ENCODE measurements around the gene FGF2.
"Not testable (repeated sequence)": the region's sequence is repeated elsewhere in the genome, so short reads cannot be mapped to it uniquely, and the experiment has no call there.

The FGF2 gene

DNA sequence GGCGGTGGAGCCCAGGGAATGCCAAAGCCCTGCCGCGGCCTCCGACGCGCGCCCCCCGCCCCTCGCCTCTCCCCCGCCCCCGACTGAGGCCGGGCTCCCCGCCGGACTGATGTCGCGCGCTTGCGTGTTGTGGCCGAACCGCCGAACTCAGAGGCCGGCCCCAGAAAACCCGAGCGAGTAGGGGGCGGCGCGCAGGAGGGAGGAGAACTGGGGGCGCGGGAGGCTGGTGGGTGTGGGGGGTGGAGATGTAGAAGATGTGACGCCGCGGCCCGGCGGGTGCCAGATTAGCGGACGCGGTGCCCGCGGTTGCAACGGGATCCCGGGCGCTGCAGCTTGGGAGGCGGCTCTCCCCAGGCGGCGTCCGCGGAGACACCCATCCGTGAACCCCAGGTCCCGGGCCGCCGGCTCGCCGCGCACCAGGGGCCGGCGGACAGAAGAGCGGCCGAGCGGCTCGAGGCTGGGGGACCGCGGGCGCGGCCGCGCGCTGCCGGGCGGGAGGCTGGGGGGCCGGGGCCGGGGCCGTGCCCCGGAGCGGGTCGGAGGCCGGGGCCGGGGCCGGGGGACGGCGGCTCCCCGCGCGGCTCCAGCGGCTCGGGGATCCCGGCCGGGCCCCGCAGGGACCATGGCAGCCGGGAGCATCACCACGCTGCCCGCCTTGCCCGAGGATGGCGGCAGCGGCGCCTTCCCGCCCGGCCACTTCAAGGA lies at the start of gene FGF2:
Gene FGF2, plus strand, starts transcription at position 279 of the 705 bp plus-strand sequence. Its CDS starts 344 bp downstream, at position 623.
- DNase-seq = peak in 1 of 2 experiments; percentile 38

GRCh38 chr4:122776916-122777315 lies 49.7 kb upstream of the FGF2 start:
- DNase-seq = no peak

DNA sequence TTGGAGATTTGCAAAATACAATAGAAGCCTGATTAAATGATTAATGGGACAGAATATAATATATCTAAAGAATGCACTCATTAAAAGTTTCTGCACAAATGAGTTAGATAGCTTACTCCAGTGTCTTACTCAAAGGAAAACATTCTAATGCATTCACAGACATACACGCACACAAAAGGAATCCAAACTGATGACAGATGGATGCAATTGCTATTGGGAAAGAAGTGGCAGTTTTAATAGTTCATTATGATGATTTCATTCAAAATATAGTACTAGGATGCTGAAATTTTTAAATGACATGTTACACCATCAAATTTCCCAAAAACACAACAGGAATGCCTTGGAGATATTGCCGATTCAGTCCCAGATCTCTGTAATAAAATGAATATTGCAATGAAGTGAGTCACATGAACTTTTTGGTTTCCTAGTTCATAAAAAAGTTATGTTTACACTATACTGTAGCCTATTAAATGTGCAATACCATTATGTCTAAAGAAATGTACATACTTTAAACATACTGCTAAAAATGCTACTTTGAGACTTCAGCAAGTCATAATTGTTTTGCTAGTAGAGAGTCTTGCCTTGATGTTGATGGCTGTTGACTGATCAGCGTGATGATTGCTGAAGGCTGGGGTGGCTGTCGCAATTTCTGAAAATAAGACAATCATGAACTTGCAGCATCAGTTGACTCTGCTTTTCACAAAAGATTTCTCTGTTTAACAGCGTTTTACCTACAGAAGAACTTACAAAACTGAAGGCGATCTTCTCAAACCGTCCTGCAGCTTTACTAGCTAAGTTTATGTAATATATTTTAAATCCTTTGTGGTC lies 48.6 kb upstream of the FGF2 start:
- DNase-seq = no peak

DNA sequence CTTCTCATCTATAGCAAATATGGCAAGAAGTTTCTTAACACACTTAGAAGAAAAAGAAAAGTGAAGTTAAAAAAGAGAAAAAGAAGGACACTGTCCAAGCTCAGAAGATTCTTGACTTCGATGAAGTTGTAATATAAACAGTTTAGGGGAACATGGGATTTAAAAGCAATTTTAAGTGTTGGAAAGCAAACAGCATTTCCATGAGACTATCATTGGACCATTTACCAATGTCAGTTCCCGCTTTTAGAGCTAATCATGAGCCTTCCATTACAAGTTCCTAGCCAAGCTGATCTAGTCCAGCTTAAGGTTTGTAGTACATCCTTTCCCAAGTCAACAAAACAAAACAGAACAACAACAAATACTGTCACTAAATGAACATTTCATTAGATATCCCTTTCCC lies 45.1 kb upstream of the FGF2 start:
- no peak for DNase-seq

DNA sequence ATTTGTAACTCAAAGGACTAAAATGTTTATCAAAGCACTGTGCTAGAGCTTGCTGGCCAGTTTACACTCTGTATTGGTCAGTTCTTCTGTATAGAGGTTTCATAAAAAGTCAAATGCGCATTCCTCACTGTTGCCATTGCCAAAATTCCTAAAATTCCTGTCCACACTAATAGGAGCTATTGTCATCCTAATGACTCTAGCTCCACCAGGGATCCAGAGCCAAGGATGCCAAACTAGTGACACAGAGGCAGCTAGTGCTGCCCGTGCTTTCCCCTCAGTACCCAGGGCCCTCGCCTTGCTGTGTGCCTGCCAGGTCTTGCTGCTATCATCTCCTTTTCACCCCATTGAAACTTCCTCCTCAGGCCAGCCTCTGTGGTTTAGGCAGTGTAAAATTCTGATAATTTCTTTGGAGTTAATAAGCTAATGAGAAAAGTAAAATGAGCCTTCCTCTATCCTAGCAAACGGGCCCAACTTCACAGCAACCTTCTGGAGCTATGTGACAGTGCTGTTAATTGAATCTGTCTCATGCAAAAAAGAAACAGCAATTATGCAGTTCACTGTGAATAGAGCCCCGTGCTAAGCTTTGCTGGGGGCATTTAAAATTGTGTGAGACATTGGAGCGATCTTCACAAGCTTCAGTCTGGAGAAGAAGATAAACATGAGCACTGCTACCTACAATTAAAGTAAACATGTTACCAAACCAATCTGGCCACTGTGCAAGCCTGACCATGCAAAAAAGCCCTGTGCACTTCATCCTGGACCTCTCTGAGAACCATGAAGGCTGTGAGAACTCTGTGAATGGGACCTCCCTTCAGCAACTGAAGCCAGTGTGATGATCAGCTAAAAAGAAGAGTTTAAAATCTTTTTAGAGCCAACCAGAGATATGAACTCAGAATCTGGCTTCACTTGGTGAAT lies 43.1 kb upstream of the FGF2 start:
- peak in 1 of 2 experiments; percentile 58 for DNase-seq

- DNase-seq = no peak
These were observed 42.4 kb upstream of the FGF2 start for GRCh38 chr4:122784261-122784660.

DNA sequence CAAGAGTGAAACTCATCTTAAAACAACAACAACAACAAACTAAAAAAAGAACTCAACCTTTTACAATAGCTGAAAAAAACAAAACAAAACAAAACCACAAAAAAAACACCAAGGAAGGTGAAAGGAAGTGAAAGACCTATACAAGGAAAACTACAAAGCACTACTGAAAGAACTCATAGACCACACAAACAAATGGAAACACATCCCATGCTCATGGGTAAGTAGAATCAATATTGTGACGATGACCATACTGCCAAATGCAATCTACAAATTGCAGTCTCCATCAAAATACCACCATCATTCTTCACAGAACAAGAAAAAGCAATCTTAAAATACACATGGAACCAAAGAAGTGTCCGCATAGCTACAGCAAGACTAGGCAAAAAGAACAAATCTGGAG lies 41.5 kb upstream of the FGF2 start:
- DNase-seq = no peak

DNA sequence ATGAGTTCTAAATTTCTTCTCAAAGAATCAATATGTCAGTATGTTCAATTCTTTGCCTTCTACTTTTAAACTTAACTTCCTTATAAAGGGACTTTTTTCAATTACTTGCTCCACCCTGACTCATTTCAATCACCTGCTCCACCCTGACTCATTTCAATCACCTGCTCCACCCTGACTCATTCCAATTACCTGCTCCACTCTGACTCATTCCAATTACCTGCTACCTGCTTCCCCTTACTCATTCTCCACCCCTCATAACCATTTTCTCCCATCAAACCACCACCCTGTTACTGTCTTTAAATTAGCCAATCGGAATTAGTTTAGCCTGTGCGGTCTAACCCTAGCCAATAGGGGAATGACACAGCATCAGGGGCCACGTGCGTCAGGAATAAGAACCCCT lies 40.3 kb upstream of the FGF2 start:
- not testable (repeated sequence) for DNase-seq

- DNase-seq = not testable (repeated sequence)
These were observed 39.7 kb upstream of the FGF2 start for GRCh38 chr4:122786920-122787319.

DNA sequence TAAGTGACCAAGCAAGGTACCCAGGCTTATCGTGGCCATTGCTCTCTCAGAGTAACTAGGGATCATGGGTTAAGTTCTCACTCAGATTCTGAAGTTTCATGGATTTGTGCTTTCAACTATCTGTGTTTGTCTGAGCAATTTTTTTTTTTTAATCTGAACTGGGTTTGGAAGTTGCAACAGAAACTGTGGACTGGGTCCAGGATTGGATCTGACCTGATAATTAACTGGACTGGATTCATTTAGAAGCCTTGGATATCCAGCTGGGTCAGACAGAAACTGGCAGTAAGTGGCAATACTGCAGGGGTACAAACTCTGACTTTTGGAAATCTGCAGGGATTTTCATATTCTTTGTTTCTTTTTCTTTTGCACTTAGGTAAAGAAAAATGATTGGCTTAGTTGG lies 38.7 kb upstream of the FGF2 start:
- no peak for DNase-seq

DNA sequence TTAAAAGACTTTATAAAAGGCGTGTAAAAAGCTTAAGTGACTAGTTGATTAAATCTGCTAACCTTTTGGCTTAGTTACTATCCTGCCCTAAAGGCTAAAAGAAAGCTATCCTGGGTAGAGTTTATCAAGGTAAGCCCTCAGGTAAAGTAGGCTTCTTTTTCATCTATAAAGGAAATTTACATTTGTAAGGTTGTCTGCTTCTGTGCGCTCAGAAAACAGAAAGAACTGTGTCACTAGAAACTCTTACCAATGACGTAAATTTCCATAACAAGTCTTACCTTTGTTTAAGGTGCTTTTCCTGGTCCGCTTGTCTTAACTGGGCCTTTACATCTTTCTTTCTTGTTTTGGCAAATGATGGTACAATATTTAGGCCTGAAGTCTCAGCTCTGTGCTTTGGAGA lies 37.7 kb upstream of the FGF2 start:
- DNase-seq = no peak

DNA sequence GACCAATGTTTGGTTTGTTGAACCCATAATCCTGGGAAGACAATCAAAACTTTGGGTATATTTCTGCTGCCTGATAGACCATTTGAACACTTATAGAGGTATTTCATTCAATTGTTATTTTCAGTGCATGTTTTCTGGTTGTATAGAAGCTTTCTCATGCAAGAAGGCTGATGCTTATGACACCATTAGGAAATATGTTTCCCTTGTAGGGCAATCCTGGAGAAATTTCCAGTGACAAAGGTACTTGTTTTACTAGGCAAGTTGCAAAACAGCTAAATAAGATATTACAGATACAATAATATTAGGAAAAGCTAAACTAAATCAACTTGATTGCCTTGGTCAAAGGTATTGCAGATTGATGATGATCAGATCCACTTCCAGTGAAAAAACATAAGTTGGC lies 32.8 kb upstream of the FGF2 start:
- no peak for DNase-seq

GRCh38 chr4:122796801-122797404 lies 29.7 kb upstream of the FGF2 start:
- DNase-seq = no peak

DNA sequence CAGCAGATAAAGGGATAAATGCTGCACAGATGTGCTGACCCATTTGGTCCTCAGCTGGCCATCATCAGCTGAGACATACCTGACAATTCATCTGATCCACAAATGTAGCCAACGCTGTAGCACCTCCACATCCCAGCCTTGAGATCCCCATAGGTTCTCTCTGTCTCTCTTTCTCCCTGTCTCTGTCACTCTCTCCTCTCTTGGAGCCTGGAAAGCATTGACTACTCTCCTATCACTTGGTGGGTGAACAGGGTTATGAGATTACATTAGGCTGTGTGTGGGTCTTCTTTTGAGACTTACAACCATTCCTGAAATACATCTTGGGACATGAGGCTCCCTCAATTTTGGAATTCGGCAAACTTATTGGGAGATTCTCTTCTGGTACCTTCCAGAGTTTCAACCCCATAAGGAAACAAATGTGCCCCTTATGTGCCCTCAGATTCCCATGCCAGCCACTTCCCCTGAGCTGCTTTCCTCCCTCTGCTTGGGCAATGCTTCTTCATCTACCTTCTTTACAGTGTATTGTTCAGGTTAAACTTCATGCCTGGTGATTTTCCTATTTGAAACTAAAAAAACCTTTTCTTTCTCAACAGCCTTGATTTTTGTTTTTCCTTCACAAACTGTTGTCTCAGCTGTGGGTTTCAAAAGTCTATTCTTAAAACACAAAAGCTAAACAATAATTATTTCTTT lies 29.1 kb upstream of the FGF2 start:
- no peak for DNase-seq

GRCh38 chr4:122798101-122798500 lies 28.5 kb upstream of the FGF2 start:
- DNase-seq = peak; percentile 65 to 73

- DNase-seq = no peak
These were observed 27.7 kb upstream of the FGF2 start for GRCh38 chr4:122798917-122799316.

DNA sequence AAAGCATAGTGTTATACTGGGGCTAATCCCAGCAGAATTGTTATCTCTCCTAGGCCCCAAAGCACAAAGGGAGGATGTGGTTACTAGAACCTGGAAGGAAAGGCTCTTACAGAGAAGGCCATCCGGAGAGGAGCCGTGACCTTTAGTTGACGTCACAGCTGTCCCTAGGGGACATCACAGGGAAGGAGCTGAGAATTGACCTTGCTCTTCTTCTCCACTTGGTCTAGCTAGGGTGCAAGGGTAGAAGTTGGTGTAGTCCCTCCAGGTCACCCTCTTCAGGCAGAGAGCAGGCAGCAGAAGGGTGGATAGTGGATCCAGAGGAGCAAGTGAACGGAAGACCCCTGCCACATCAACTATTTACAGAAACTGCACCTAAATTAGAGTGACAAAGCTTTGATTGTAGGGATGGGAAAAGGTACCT lies 22.8 kb upstream of the FGF2 start:
- no peak for DNase-seq

- no peak for DNase-seq
These were observed 19.5 kb upstream of the FGF2 start for GRCh38 chr4:122806981-122807679.

GRCh38 chr4:122810669-122811068 lies 16.0 kb upstream of the FGF2 start:
- DNase-seq = no peak

GRCh38 chr4:122811781-122812180 lies 14.8 kb upstream of the FGF2 start:
- DNase-seq = not testable (repeated sequence)

- not testable (repeated sequence) for DNase-seq
These were observed 13.8 kb upstream of the FGF2 start for GRCh38 chr4:122812823-122813222.

Data from NCI-H446 (cell line).